ENCODE measurements around the gene LITAF. TPM values are rescaled to one million over a fixed set of nuclear protein-coding genes. Genes with fewer than 3 reads are reported as not detected.

The LITAF gene
- total RNA-seq, 1 donor from 2014 or later = 124 TPM

DNA sequence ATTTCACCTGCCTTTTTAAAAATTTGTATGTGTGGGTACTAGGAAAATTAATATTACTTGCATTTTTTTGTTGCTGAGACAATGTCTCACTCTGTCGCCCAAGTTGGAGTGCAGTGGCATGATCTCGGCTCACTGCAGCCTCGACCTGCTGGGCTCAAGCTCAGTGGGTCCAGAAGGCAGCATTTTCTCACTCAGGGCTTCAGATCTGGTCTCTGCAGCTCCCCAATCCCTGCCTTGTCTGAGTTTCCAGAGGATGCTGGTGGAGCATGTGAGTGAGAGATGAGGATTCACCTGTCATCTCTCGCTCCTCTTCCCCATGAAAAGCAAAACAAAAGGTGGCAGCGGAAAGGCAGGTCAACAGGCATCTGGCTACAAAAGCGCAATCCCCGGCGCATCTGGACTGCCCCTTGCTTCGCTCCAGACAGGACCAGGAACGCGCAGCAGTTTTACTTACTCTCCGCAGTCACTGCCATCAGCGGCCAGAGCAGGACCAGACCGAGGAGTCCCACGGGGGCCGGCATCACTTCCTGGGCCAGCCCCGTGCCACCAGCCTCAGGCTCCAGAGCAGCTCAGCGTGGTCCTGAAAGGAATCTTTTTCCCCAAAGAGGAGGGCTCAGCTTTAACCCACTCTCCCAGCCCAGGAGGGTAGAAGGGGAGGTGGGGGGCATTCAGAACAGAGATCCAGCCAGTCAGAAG, 59.9 kb downstream of the LITAF start:
- no peak overlapping the region for H3K4me3 Mint-ChIP-seq
- ATAC-seq (ENCODE audit: low read depth) (no peak), DNase-seq (no peak)
- peaks cover 6% of the 10 kb centered on the region for H3K27me3 Mint-ChIP-seq
- TF ChIP-seq CTCF (IDR thresholded peaks at IDR 0.05) = no peak
- peaks cover 1% of the 10 kb centered on the region for H3K36me3 Mint-ChIP-seq (ENCODE audit: low read depth)
- ChIA-PET CTCF (no interaction called here), POLR2A (interaction anchor here (0.6 kb wide), 1 partner anchor 61 kb away, joined by 8 read pairs; no protein-coding TSS in a partner anchor)
- intact Hi-C loops (cut with micrococcal nuclease) = no loop called here
- H3K9me3 Mint-ChIP-seq = no peaks in the 10 kb centered on the region
- H3K27ac Mint-ChIP-seq = no peak overlapping the region
- H3K4me1 Mint-ChIP-seq = peaks cover 1% of the 10 kb centered on the region

- peaks cover 4% of the 10 kb centered on the region for H3K27me3 Mint-ChIP-seq
- no peak overlapping the region for H3K27ac Mint-ChIP-seq
- ChIA-PET POLR2A (no interaction called here), CTCF (no interaction called here)
- peaks cover 5% of the 10 kb centered on the region for H3K36me3 Mint-ChIP-seq (ENCODE audit: low read depth)
- ATAC-seq (ENCODE audit: low read depth) = no peak
- no peak for DNase-seq
- intact Hi-C loops (cut with micrococcal nuclease) = no loop called here
- H3K4me1 Mint-ChIP-seq = peaks cover 12% of the 10 kb centered on the region
- peaks cover 7% of the 10 kb centered on the region for H3K9me3 Mint-ChIP-seq
- TF ChIP-seq CTCF (IDR thresholded peaks at IDR 0.05) = no peak
- H3K4me3 Mint-ChIP-seq = no peak overlapping the region
Observed at GRCh38 chr16:11524098-11524760, 62.5 kb downstream of the LITAF start.

DNA sequence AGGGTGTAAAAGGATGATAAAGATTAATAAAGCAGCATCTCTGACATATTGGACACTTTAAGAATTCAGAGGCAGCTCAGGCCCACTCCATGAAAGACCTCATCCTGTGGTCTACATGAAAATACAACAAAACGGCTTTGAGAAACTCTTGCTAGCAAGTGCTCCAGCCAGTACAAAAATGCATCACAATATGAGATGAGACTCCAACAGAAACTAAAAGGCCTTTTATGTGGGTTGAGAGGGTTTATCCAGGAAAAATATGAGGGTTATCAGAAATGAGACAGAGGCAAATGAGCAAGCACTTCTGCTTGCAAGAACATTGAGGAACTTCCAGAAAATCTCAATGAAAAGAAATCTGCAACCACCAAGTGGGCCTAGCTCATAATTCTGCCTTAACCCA, 65.7 kb downstream of the LITAF start:
- H3K27me3 Mint-ChIP-seq = no peaks in the 10 kb centered on the region
- intact Hi-C loops (cut with micrococcal nuclease) = no loop called here
- ATAC-seq (ENCODE audit: low read depth) (no peak), DNase-seq (no peak)
- TF ChIP-seq CTCF (IDR thresholded peaks at IDR 0.05) = no peak
- peaks cover 5% of the 10 kb centered on the region for H3K36me3 Mint-ChIP-seq (ENCODE audit: low read depth)
- CTCF ChIA-PET = interaction anchor here (3.1 kb wide), 1 partner anchor 11 kb away, joined by 10 read pairs; no protein-coding TSS in a partner anchor
- no peak overlapping the region for H3K4me3 Mint-ChIP-seq
- peaks cover 12% of the 10 kb centered on the region for H3K4me1 Mint-ChIP-seq
- H3K27ac Mint-ChIP-seq = peak overlapping the region; percentile 18
- POLR2A ChIA-PET = no interaction called here
- H3K9me3 Mint-ChIP-seq = peaks cover 7% of the 10 kb centered on the region

- Mint-ChIP-seq H3K9me3 (peaks cover 7% of the 10 kb centered on the region), H3K36me3 (ENCODE audit: low read depth) (peaks cover 5% of the 10 kb centered on the region), H3K4me1 (peaks cover 12% of the 10 kb centered on the region), H3K27ac (no peak overlapping the region), H3K4me3 (no peak overlapping the region), H3K27me3 (no peaks in the 10 kb centered on the region)
- POLR2A ChIA-PET = interaction anchor here (0.6 to 0.7 kb wide), 5 partner anchors 14 to 537 kb away, joined by 3 to 17 read pairs (median 3); no protein-coding TSS in a partner anchor
- DNase-seq = no peak
- TF ChIP-seq CTCF (IDR thresholded peaks at IDR 0.05) = no peak
- intact Hi-C loops (cut with micrococcal nuclease) = no loop called here
- peak; percentile 84 for ATAC-seq (ENCODE audit: low read depth)
- CTCF ChIA-PET = interaction anchor here (3.1 kb wide), 1 partner anchor 11 kb away, joined by 10 read pairs; no protein-coding TSS in a partner anchor
Observed at GRCh38 chr16:11520442-11520841, 66.3 kb downstream of the LITAF start.

DNA sequence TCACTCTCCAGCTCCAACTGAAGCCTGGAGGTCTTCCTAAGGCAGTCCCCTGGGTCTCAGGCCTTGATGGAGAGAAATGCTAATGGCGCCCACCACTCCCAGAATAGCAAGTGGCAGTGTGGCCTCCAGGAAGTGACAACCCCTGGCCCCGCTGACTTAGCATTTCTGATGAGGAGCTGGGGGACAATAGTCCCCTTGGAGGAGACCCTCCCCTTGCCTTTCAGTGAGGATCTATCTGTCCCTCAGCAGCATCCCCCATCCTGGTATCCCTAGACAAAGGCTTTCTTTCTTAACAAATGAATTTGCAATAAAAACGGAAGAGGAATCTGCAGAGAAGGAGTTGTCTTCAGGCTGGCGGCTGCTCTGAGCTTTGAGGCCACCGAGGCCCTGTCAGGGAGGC, 68.8 kb downstream of the LITAF start:
- no peak for TF ChIP-seq CTCF (IDR thresholded peaks at IDR 0.05)

More for the DNA sequence above, 68.8 kb downstream of the LITAF start:
- no peak for DNase-seq
- Mint-ChIP-seq H3K4me3 (no peak overlapping the region), H3K4me1 (peaks cover 12% of the 10 kb centered on the region), H3K36me3 (ENCODE audit: low read depth) (peaks cover 5% of the 10 kb centered on the region), H3K9me3 (peaks cover 7% of the 10 kb centered on the region), H3K27ac (no peak overlapping the region), H3K27me3 (no peaks in the 10 kb centered on the region)
- ATAC-seq (ENCODE audit: low read depth) = no peak
- POLR2A ChIA-PET = no interaction called here
- CTCF ChIA-PET = interaction anchor here (1.5 kb wide), 1 partner anchor 14 kb away, joined by 4 read pairs; no protein-coding TSS in a partner anchor
- intact Hi-C loops (cut with micrococcal nuclease) = no loop called here

All from activated B cell treated with CpG ODN at 0.5 μM for 24 hours (primary cell).